ENCODE results near the gene GHITM.

GHITM gene

GRCh38 chr10:84158061-84158460 lies 18.8 kb downstream of the GHITM start:
- in situ Hi-C loops (cut with MboI; ENCODE audit: low pct_unique_long_range_greater_than_20kb, low sequenced_read_pairs, unreplicated experiment) = no loop called here
- DNase-seq (ENCODE audit: low spot score) = no peak
- TF ChIP-seq, protein P1, sequence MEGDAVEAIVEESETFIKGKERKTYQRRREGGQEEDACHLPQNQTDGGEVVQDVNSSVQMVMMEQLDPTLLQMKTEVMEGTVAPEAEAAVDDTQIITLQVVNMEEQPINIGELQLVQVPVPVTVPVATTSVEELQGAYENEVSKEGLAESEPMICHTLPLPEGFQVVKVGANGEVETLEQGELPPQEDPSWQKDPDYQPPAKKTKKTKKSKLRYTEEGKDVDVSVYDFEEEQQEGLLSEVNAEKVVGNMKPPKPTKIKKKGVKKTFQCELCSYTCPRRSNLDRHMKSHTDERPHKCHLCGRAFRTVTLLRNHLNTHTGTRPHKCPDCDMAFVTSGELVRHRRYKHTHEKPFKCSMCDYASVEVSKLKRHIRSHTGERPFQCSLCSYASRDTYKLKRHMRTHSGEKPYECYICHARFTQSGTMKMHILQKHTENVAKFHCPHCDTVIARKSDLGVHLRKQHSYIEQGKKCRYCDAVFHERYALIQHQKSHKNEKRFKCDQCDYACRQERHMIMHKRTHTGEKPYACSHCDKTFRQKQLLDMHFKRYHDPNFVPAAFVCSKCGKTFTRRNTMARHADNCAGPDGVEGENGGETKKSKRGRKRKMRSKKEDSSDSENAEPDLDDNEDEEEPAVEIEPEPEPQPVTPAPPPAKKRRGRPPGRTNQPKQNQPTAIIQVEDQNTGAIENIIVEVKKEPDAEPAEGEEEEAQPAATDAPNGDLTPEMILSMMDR (IDR thresholded peaks at IDR 0.05; ENCODE audit: extremely low read depth, insufficient read depth, missing control alignments) = no peak

DNA sequence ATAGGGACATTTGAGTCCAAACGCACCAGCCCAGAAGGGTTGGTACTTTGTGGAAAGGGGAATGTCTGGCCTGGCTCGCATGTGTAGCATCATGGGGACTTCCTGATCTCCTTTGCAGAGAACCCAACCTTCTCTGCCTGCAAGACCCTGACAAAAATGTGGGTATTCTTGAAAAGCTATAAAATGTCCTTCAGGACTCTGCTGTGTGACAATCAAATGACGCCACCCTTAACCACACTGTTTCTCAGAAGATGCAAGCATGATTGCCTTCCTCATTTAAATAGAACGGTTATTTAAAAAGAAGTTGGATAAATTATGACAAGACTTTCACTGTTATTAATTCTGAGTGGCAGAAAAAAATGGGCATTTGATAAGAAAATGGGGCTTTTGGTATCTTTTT lies 19.2 kb downstream of the GHITM start:
- no peak for DNase-seq (ENCODE audit: low spot score)
- in situ Hi-C loops (cut with MboI; ENCODE audit: low pct_unique_long_range_greater_than_20kb, low sequenced_read_pairs, unreplicated experiment) = no loop called here
- TF ChIP-seq, protein P1 (IDR thresholded peaks at IDR 0.05; ENCODE audit: extremely low read depth, insufficient read depth, missing control alignments) = no peak

DNA sequence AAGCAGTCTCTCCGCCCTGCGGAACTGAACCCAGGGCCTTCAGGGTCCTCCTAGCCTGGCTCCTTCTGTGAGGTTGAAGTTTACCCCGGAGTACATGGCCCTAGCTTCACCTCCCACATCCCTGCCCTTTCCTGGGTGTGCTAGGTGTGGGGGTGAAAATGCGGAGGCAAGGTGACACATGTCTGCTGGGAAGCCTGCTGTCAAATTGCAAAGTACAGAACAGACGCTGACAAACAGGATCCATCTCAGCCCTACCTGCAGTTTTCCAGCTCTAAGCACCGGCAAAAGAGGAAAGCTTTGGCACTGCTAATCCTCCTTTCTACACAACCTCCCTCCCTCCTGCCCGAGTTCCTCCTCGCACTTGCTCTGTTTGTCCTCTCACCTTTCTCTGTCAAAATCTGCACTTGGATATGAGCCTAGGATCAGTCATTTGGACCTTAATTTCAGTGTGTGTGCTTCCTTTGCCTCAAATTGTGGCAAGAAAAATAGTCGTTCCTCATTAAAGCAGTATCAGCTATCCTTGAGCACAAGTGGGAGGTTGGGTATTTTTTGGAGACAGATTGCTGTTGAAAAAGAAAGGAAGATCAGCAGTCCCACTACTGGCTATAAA lies 19.9 kb downstream of the GHITM start:
- TF ChIP-seq, protein P1 (IDR thresholded peaks at IDR 0.05; ENCODE audit: extremely low read depth, insufficient read depth, missing control alignments) = no peak
- no peak for DNase-seq (ENCODE audit: low spot score)
- in situ Hi-C loops (cut with MboI; ENCODE audit: low pct_unique_long_range_greater_than_20kb, low sequenced_read_pairs, unreplicated experiment) = no loop called here

DNA sequence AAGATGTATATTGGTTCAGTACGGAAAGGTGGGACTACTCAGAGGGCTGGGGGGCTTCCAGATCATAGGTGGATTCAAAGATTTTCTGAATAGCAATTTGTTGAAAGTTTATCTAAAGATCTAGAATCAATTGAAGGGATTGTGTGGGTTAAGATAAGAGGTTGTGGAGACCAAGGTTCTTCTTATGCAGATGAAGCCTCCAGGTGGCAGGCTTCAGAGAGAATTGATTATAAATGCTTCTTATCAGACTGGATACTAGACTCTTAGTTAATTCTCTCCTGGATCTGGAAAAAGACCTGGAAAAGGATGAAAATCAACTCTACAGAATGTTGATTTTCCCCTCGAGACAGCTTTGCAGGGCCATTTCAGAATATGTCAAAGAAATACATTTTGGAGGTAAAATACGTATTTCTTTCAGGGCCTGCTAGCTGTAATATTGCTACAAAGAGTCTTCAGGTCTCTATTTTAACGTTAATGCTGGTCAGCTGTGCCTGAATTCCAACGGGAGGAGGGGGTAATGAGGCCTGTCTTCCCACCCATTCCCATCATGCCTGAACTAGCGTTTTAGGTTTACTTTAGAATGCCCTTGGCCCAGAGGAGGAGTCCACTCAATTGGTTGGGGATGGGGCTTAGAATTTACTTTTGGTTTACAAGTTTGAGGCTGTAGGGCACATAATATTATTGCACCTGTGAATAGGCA lies 21.5 kb downstream of the GHITM start:
- in situ Hi-C loops (cut with MboI; ENCODE audit: low pct_unique_long_range_greater_than_20kb, low sequenced_read_pairs, unreplicated experiment) = loop anchor here (5.0 kb wide), 1 partner anchor 46 kb away; no protein-coding TSS in a partner anchor
- DNase-seq (ENCODE audit: low spot score) = no peak
- TF ChIP-seq, protein P1 (IDR thresholded peaks at IDR 0.05; ENCODE audit: extremely low read depth, insufficient read depth, missing control alignments) = no peak

DNA sequence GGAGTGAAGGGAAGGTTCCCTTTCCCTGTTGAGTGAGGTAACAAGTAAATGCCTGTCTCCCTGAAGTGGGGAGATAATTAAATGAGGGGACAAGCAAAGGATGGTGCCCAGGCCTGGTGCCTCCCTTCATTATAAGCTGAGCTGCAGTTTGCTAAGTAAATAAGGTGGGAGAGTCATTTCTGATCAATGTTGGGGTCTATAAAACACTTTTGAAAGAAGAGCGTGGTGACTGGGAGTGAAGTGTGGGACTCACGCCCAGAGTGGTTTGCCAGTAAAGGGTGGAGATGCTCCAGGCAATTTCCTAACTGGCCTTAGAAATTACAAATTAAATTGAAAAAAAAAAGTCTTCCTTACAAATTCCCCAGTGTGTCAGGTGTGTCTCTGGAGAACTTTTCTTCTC lies 24.7 kb downstream of the GHITM start:
- in situ Hi-C loops (cut with MboI; ENCODE audit: low pct_unique_long_range_greater_than_20kb, low sequenced_read_pairs, unreplicated experiment) = loop anchor here (5.0 kb wide), 1 partner anchor 43 kb away; no protein-coding TSS in a partner anchor
- TF ChIP-seq, protein P1 (IDR thresholded peaks at IDR 0.05; ENCODE audit: extremely low read depth, insufficient read depth, missing control alignments) = no peak
- DNase-seq (ENCODE audit: low spot score) = no peak

GRCh38 chr10:84164442-84164841 lies 25.1 kb downstream of the GHITM start:
- TF ChIP-seq, protein P1 (IDR thresholded peaks at IDR 0.05; ENCODE audit: extremely low read depth, insufficient read depth, missing control alignments) = no peak
- in situ Hi-C loops (cut with MboI; ENCODE audit: low pct_unique_long_range_greater_than_20kb, low sequenced_read_pairs, unreplicated experiment) = loop anchor here (5.0 kb wide), 1 partner anchor 43 kb away; no protein-coding TSS in a partner anchor
- no peak for DNase-seq (ENCODE audit: low spot score)

Data from GM13977 (cell line).